Epidermal melanocyte (primary cell): ENCODE measurements around the gene PSMB3.
A peak's percentile ranks its signal among the peaks of the same experiment; 100 is the strongest.
"Not testable (repeated sequence)": the region's sequence is repeated elsewhere in the genome, so short reads cannot be mapped to it uniquely, and the experiment has no call there.

Source experiments
- DNase-seq: peaks from one replicate; pipeline ENCODE4 v3.0.0; 2011; ENCODE audit warnings: low spot score; ENCODE audit not compliant: insufficient read length

PSMB3 gene

GRCh38 chr17:38749223-38750043 is 3.1 kb upstream of the PSMB3 start:
- DNase-seq: no peak

- DNase-seq: no peak
These were observed 2.6 kb upstream of the PSMB3 start for GRCh38 chr17:38750044-38750311.

- no peak for DNase-seq
These were observed 2.0 kb upstream of the PSMB3 start for GRCh38 chr17:38750312-38751121.

- no peak for DNase-seq
These were observed 1.3 kb upstream of the PSMB3 start for GRCh38 chr17:38751144-38751807.

- peak; percentile 59 for DNase-seq
These were observed 683 bp upstream of the PSMB3 start for GRCh38 chr17:38751808-38752307.

- DNase-seq: no peak
These were observed 548 bp downstream of the PSMB3 start for GRCh38 chr17:38753071-38753506.

- no peak for DNase-seq
These were observed 9.1 kb downstream of the PSMB3 start for GRCh38 chr17:38761612-38762011.

GRCh38 chr17:38762231-38762630 is 9.7 kb downstream of the PSMB3 start:
- DNase-seq: no peak

- DNase-seq: no peak
These were observed 13.8 kb downstream of the PSMB3 start for GRCh38 chr17:38766341-38766740.

GRCh38 chr17:38768417-38768816 is 15.9 kb downstream of the PSMB3 start:
- DNase-seq: no peak

- no peak for DNase-seq
These were observed 20.7 kb downstream of the PSMB3 start for GRCh38 chr17:38773258-38773657.

GRCh38 chr17:38777641-38778250 is 25.2 kb downstream of the PSMB3 start:
- DNase-seq: no peak

- DNase-seq: no peak
These were observed 27.6 kb downstream of the PSMB3 start for GRCh38 chr17:38779965-38780752.

GRCh38 chr17:38783227-38783626 is 30.7 kb downstream of the PSMB3 start:
- DNase-seq: no peak

GRCh38 chr17:38786372-38786771 is 33.8 kb downstream of the PSMB3 start:
- no peak for DNase-seq

GRCh38 chr17:38787999-38788398 is 35.5 kb downstream of the PSMB3 start:
- DNase-seq: not testable (repeated sequence)

- DNase-seq: no peak
These were observed 36.6 kb downstream of the PSMB3 start for GRCh38 chr17:38789185-38789584.

GRCh38 chr17:38790148-38790707 is 37.7 kb downstream of the PSMB3 start:
- not testable (repeated sequence) for DNase-seq

GRCh38 chr17:38791162-38791561 is 38.6 kb downstream of the PSMB3 start:
- DNase-seq: no peak

- DNase-seq: no peak
These were observed 41.7 kb downstream of the PSMB3 start for GRCh38 chr17:38794221-38794620.
